HCT116 (cell line): ENCODE data around the gene MLC1. TPM values are rescaled to one million over a fixed set of nuclear protein-coding genes. Genes with fewer than 3 reads are reported as not detected.

Experiments used
- ATAC-seq: fragments of 200-7000 bp; cut with Tn5 transposase; 2 replicates; pipeline ENCODE4 v1.9.1; 2020; ENCODE audit warnings: mild to moderate bottlenecking, moderate library complexity
- BruUV-seq: library from RNA; stranded (reverse); fragments of 400-500 nt; replicated peaks from 2 replicates; lab custom pipeline; 2021; lab: Mats Ljungman, UMichigan
- CTCF ChIA-PET: fragments of 300-600 bp; sonication (Branson Sonifier 250); formaldehyde crosslinking; loops from one replicate; lab custom pipeline; 2021; ENCODE audit warnings: antibody characterized with exemption; lab: Charles Lee
- POLR2A ChIA-PET: fragments of 300-600, 350-600 bp; sonication (Branson Sonifier 250); formaldehyde crosslinking; loops from one replicate; lab custom pipeline; 2021; ENCODE audit warnings: antibody characterized with exemption; lab: Charles Lee
- RAD21 ChIA-PET, 2 experiments: fragments of 300-600 bp; sonication (Branson Sonifier 250); formaldehyde crosslinking; loops; one replicate each; lab custom pipeline; 2023; ENCODE audit warnings: low total read pairs in 2 of 2; ENCODE audit not compliant: uncharacterized antibody in 2 of 2, unreplicated experiment in 2 of 2, low non-redundant PET in 1 of 2; lab: Charles Lee
- DNase-seq: peaks from one replicate; pipeline ENCODE4 v3.0.0-alpha.2; 2010; ENCODE audit warnings: low read depth, low spot score
- H2AFZ ChIP-seq: fragments of 200-600 bp; shearing (Covaris generic), sonication (generic); 2 replicates; pipeline ENCODE4 v1.6.1; 2017; ENCODE audit warnings: low read depth, mixed run types, mixed read lengths, antibody characterized with exemption, low read length; ENCODE audit not compliant: poor library complexity, severe bottlenecking
- H3K27ac ChIP-seq: 2 replicates; pipeline ENCODE4 v1.5.1; 2012; ENCODE audit warnings: low read depth, low read length
- H3K27me3 ChIP-seq: fragments of 200-600 bp; sonication (generic); 2 replicates; pipeline ENCODE4 v1.6.1; 2016; ENCODE audit warnings: mixed run types, low read length, mixed read lengths; ENCODE audit not compliant: insufficient read depth
- H3K36me3 ChIP-seq, 2 experiments: fragments of 200-500 bp in 1 of 2; fragments of 200-600 bp in 1 of 2; sonication (Bioruptor generic) in 1 of 2; sonication (generic) in 1 of 2; 2 replicates each; pipeline versions ENCODE4 v1.5.1 to v1.6.1; 2014 to 2016; ENCODE audit warnings: low read length in 2 of 2, inconsistent platforms in 1 of 2, mixed read lengths in 1 of 2, mixed run types in 1 of 2; ENCODE audit not compliant: insufficient read depth in 2 of 2, control insufficient read depth in 1 of 2
- H3K4me1 ChIP-seq, 2 experiments: fragments of 200-600 bp in 1 of 2; sonication (generic) in 1 of 2; 2 replicates each; pipeline versions ENCODE4 v1.5.1 to v1.6.1; 2012 to 2017; ENCODE audit warnings: low read length in 2 of 2, inconsistent platforms in 1 of 2, mild to moderate bottlenecking in 1 of 2, mixed read lengths in 1 of 2, mixed run types in 1 of 2, moderate library complexity in 1 of 2; ENCODE audit not compliant: insufficient read depth in 2 of 2, control insufficient read depth in 1 of 2
- H3K4me2 ChIP-seq: fragments of 200-600 bp; sonication (generic); 2 replicates; pipeline ENCODE4 v1.6.1; 2017; ENCODE audit warnings: mixed run types, low read length, mixed read lengths
- H3K4me3 ChIP-seq, 2 experiments: fragments of 200-600 bp in 1 of 2; sonication (generic) in 1 of 2; replicated peaks in 1 of 2; 2 replicates each; pipeline ENCODE4 v1.5.1; 2011 to 2016; ENCODE audit warnings: low read length in 2 of 2, control low read depth in 1 of 2, low read depth in 1 of 2, mild to moderate bottlenecking in 1 of 2, mixed read lengths in 1 of 2, mixed run types in 1 of 2
- H3K79me2 ChIP-seq: fragments of 200-600 bp; sonication (generic); 2 replicates; pipeline ENCODE4 v1.6.1; 2017; ENCODE audit warnings: mild to moderate bottlenecking, mixed run types, low read length, moderate library complexity, mixed read lengths; ENCODE audit not compliant: insufficient read depth
- H3K9ac ChIP-seq: fragments of 200-600 bp; sonication (generic); 2 replicates; pipeline ENCODE4 v1.6.1; 2016; ENCODE audit warnings: low read length, mixed read lengths
- H3K9me2 ChIP-seq: fragments of 200-600 bp; sonication (generic), shearing (Covaris generic); 2 replicates; pipeline ENCODE4 v1.6.1; 2017; ENCODE audit warnings: mixed run types, mild to moderate bottlenecking, moderate library complexity; ENCODE audit not compliant: insufficient read depth
- H3K9me3 ChIP-seq, 2 experiments: fragments of 200-500 bp in 1 of 2; fragments of 200-600 bp in 1 of 2; sonication (Bioruptor generic) in 1 of 2; sonication (generic) in 1 of 2; 2 replicates each; pipeline ENCODE4 v1.6.1; 2014 to 2017; ENCODE audit warnings: low read length in 2 of 2, mixed read lengths in 2 of 2, inconsistent platforms in 1 of 2, low read depth in 1 of 2, mild to moderate bottlenecking in 1 of 2, mixed run types in 1 of 2, moderate library complexity in 1 of 2; ENCODE audit not compliant: control insufficient read depth in 1 of 2, insufficient read depth in 1 of 2
- H4K20me1 ChIP-seq: fragments of 200-600 bp; sonication (generic), shearing (Covaris generic); 2 replicates; pipeline ENCODE4 v1.6.1; 2017; ENCODE audit warnings: mixed run types, mild to moderate bottlenecking, moderate library complexity; ENCODE audit not compliant: insufficient read depth
- ATF3 ChIP-seq: IDR thresholded peaks from 2 replicates; pipeline ENCODE4 v1.6.1; 2012
- CTCF ChIP-seq, 3 experiments: fragments of 200-600 bp in 1 of 3; sonication (generic) in 1 of 3; IDR thresholded peaks in 2 of 3; conservative IDR thresholded peaks in 1 of 3; 2 replicates each; pipeline ENCODE4 v1.5.1; 2012 to 2017; ENCODE audit warnings: low read depth in 2 of 3, low read length in 2 of 3, antibody characterized with exemption in 1 of 3, borderline replicate concordance in 1 of 3, control low read depth in 1 of 3, mild to moderate bottlenecking in 1 of 3, mixed read lengths in 1 of 3, mixed run types in 1 of 3, moderate library complexity in 1 of 3; ENCODE audit not compliant: insufficient read depth in 1 of 3
- EZH2 ChIP-seq: fragments of 200-600 bp; sonication (generic); IDR thresholded peaks from 2 replicates; pipeline ENCODE4 v1.6.1; 2017; ENCODE audit warnings: antibody characterized with exemption, mixed run types
- JUND ChIP-seq: IDR thresholded peaks from 2 replicates; pipeline ENCODE4 v1.6.1; 2012
- SIN3A ChIP-seq: IDR thresholded peaks from 2 replicates; pipeline ENCODE4 v1.6.1; 2012; ENCODE audit warnings: low read depth
- SRF ChIP-seq: IDR thresholded peaks from 2 replicates; pipeline ENCODE4 v1.6.1; 2012; ENCODE audit warnings: low read depth
- TCF7L2 ChIP-seq: IDR thresholded peaks from 2 replicates; pipeline ENCODE4 v1.7.0; 2011; ENCODE audit warnings: borderline replicate concordance, inconsistent platforms; ENCODE audit not compliant: insufficient read depth, insufficient read length; ENCODE audit errors: extremely low read depth
- ZNF274 ChIP-seq: fragments of 200-500 bp; sonication (Bioruptor generic); IDR thresholded peaks from 2 replicates; pipeline ENCODE4 v1.6.1; 2014; ENCODE audit warnings: mild to moderate bottlenecking, low read depth, low read length, inconsistent platforms
- intact Hi-C: fragments of 100-400 bp; cut with micrococcal nuclease; formaldehyde crosslinking; loops from 2 replicates; pipeline ENCODE4 v1.10.0; 2022
- total RNA-seq: library from RNA; stranded (reverse); gene quantifications from one replicate; pipeline ENCODE4 v1.2.1, GENCODE V29; 2021; ENCODE audit not compliant: unreplicated experiment

Gene MLC1
- total RNA-seq, 1 experiment from 2014 or later, result not detected

GRCh38 chr22:50063589-50064393 lies 21.4 kb downstream of the MLC1 start:
- no peak overlapping the region for H3K27ac ChIP-seq
- ChIA-PET CTCF (no interaction called here), POLR2A (no interaction called here)
- H3K79me2 ChIP-seq, result no peaks in the 10 kb centered on the region
- no peak for DNase-seq
- no peak overlapping the region for H3K9ac ChIP-seq
- intact Hi-C loops, result no loop called here
- TF ChIP-seq EZH2 (no peak), JUND (no peak), SIN3A (no peak), CTCF (IDR thresholded peaks at IDR 0.05 in 2 of 3, conservative IDR thresholded peaks at IDR 0.05 in 1 of 3; ENCODE audit: borderline replicate concordance in 1 of 3, insufficient read depth in 1 of 3, low read depth in 2 of 3, low read length in 2 of 3) (no peak), ATF3 (no peak), ZNF274 (no peak), SRF (no peak), TCF7L2 (no peak)
- TF ChIP-seq, all 23 proteins: peak for 0
- BruUV-seq, result no TSS peak
- Histone ChIP-seq H4K20me1 (no peaks in the 10 kb centered on the region), H3K4me1 (no peaks in the 10 kb centered on the region), H3K36me3 (no peaks in the 10 kb centered on the region), H2AFZ (no peak overlapping the region), H3K9me3 (no peaks in the 10 kb centered on the region), H3K4me2 (no peak overlapping the region), H3K4me3 (no peak overlapping the region), H3K9me2 (no peaks in the 10 kb centered on the region), H3K27me3 (no peaks in the 10 kb centered on the region)
- no peak for ATAC-seq
- RAD21 ChIA-PET, result no interaction called here
